Adrenal gland (tissue), 12 donors: Measurements from ENCODE around the gene CCSER1. TPM values are rescaled to one million over a fixed set of nuclear protein-coding genes. Genes with fewer than 3 reads are reported as not detected.
"Not testable (repeated sequence)": the region's sequence is repeated elsewhere in the genome, so short reads cannot be mapped to it uniquely, and the experiment has no call there.

Experiments used
- DNase-seq, 7 donors: peaks; one replicate each; pipeline ENCODE4 v3.0.0-alpha.2; 2019 to 2020
- H3K27ac ChIP-seq, 5 donors: fragments of 200-600 bp; sonication (generic) in 4 of 5; 1 replicate in 3 of 5; 2 replicates in 2 of 5; pipeline versions ENCODE4 v1.5.1 to v1.8.0; 2016 to 2020; ENCODE audit warnings: mild to moderate bottlenecking in 1 of 5
- H3K27me3 ChIP-seq: fragments of 200-600 bp; 2 replicates; pipeline ENCODE4 v1.8.0; 2021
- H3K36me3 ChIP-seq, 2 donors: fragments of 200-600 bp; replicated peaks in 1 of 2; 1 replicate in 1 of 2; 2 replicates in 1 of 2; pipeline versions ENCODE4 v1.5.1 to v1.8.0; 2018 to 2022
- H3K4me1 ChIP-seq, 2 donors: fragments of 200-600 bp; replicated peaks in 1 of 2; 1 replicate in 1 of 2; 2 replicates in 1 of 2; pipeline versions ENCODE4 v1.5.1 to v1.8.0; 2018 to 2021
- H3K4me3 ChIP-seq, 4 donors: fragments of 200-600 bp; sonication (generic) in 3 of 4; one replicate each; pipeline ENCODE4 v1.5.1; 2016 to 2018
- H3K9me3 ChIP-seq, 3 donors: fragments of 200-600 bp; sonication (generic) in 1 of 3; replicated peaks in 1 of 3; 1 replicate in 2 of 3; 2 replicates in 1 of 3; pipeline versions ENCODE4 v1.5.1 to v1.8.0; 2016 to 2021
- POLR2A ChIP-seq, 2 donors: fragments of 450-650 bp; IDR thresholded peaks; one replicate each; pipeline ENCODE4 v1.6.1; 2017; ENCODE audit warnings: antibody characterized with exemption in 2 of 2, mild to moderate bottlenecking in 2 of 2, moderate library complexity in 1 of 2
- WGBS, 4 donors: extraction: QIAGEN DNeasy Blood & Tissue Kit in 2 of 4; methylation state at CpG; one replicate each; pipeline versions ENCODE4 v1.1.5 to v1.1.7; 2013 to 2017; 5-methylcytosine and 5-hydroxymethylcytosine counted together
- intact Hi-C, 2 donors: fragments of 100-400 bp; cut with DNase I; formaldehyde crosslinking; loops; one replicate each; pipeline versions ENCODE4 v1.14.1 to v1.15.0; 2022 to 2023
- polyA plus RNA-seq, 3 donors: library from polyadenylated mRNA; stranded (reverse); fragments of 200-250 nt in 2 of 3; fragments of 350-450 nt in 1 of 3; fragmentation: Illumina TruSeq in 1 of 3; extraction: RNeasy Lipid Tissue Mini Kit (QIAGEN cat#74804) in 1 of 3; gene quantifications; one replicate each; pipeline ENCODE4 v1.2.3, GENCODE V29; 2013 to 2014
- total RNA-seq, 9 donors: library from RNA; depleted of rRNA in 4 of 9; stranded (reverse); fragments of >200 nt in 4 of 9; fragments of 120-200 nt in 1 of 9; fragmentation: NEBNext Ultra II Directional in 1 of 9; extraction: Animal tissue kit (Norgen Biotek cat#: 25700) in 1 of 9; gene quantifications; one replicate each; pipeline versions ENCODE4 v1.1.0 to v1.2.4, GENCODE V29; 2013 to 2023
- TF ChIP-seq, protein P1 (sequence below), 6 experiments: fragments of 450-650 bp in 4 of 6; fragments of 200-600 bp in 2 of 6; sonication (generic) in 1 of 6; IDR thresholded peaks; 1 replicate in 5 of 6; 2 replicates in 1 of 6; pipeline versions ENCODE4 v1.5.1 to v1.8.0; 2016 to 2021; ENCODE audit warnings: antibody characterized with exemption in 6 of 6, mild to moderate bottlenecking in 2 of 6, moderate library complexity in 1 of 6
- donor health status: healthy with polysubstance abuse.
- donor health status: Bipolar disorder and iron deficiency.
- donor health status: DM: yes; HTN: yes; CAD: no.
- donor health status: DM: no; HTN: no; CAD: no.
- donor health status: DM: no; HTN: no; CAD: no.
- donor health status: DM: yes; HTN: yes; CAD: no.

Gene CCSER1
- total and polyA plus RNA-seq, 12 donors: 0.14 to 11.7 (median 2.3) TPM; not detected in 1

DNA sequence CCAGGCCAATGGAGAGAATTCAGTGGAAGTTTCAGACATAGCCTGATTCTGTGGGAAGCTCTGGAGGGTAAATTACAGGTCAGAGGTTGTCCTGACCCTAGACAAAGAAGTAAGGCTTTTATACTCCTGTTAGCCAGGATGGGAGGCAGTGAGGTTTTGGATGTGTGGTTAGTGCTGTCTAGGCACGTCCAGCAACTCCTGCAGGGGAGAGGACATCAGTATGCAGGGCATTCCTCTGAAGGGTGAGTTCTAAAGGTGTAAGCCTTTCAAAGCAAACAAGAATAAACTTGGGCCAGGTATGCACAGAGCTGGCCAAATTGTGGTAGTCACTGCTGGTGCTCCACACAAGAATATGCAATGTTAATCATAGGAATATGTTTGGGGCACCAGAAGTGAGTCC is 562.5 kb downstream of the CCSER1 start:
- H3K27me3 ChIP-seq: no peaks in the 10 kb centered on the region
- H3K27ac ChIP-seq: no peak overlapping the region
- no peak for DNase-seq
- H3K9me3 ChIP-seq: peaks cover 0 to 7% (median 0%) of the 10 kb centered on the region in 3 donors
- 40 to 77% (median 61%) methylated on average over 1 of the region's 1 CpG for WGBS, 4 donors
- TF ChIP-seq, protein P1, sequence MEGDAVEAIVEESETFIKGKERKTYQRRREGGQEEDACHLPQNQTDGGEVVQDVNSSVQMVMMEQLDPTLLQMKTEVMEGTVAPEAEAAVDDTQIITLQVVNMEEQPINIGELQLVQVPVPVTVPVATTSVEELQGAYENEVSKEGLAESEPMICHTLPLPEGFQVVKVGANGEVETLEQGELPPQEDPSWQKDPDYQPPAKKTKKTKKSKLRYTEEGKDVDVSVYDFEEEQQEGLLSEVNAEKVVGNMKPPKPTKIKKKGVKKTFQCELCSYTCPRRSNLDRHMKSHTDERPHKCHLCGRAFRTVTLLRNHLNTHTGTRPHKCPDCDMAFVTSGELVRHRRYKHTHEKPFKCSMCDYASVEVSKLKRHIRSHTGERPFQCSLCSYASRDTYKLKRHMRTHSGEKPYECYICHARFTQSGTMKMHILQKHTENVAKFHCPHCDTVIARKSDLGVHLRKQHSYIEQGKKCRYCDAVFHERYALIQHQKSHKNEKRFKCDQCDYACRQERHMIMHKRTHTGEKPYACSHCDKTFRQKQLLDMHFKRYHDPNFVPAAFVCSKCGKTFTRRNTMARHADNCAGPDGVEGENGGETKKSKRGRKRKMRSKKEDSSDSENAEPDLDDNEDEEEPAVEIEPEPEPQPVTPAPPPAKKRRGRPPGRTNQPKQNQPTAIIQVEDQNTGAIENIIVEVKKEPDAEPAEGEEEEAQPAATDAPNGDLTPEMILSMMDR (IDR thresholded peaks at IDR 0.05): no peak
- no peak for TF ChIP-seq POLR2A (IDR thresholded peaks at IDR 0.05)
- no peaks in the 10 kb centered on the region for H3K36me3 ChIP-seq
- H3K4me3 ChIP-seq: no peak overlapping the region
- H3K4me1 ChIP-seq: no peaks in the 10 kb centered on the region
- intact Hi-C loops: no loop called here

DNA sequence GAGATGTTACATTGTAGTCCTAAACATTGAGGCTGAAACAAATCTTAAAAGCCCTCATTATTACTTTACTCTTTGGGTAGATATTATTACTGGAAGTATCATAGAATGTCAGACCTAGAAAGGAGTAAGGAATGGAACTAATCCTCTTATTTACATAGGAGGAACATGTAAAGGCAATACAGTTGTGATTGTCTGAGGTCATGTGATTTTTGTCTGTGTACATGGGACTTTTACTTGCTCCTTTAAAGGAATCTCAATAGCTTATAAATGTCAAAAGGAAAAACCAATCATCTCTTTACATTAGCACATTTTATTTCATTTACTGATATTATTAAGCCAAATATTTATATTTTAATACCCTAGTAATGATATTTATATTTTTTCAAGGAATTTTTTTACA is 568.2 kb downstream of the CCSER1 start:
- Histone ChIP-seq H3K4me1 (no peaks in the 10 kb centered on the region), H3K27ac (no peak overlapping the region), H3K27me3 (no peaks in the 10 kb centered on the region), H3K36me3 (no peaks in the 10 kb centered on the region), H3K9me3 (peaks cover 0 to 7% (median 0%) of the 10 kb centered on the region in 3 donors), H3K4me3 (no peak overlapping the region)
- intact Hi-C loops: no loop called here
- TF ChIP-seq POLR2A (IDR thresholded peaks at IDR 0.05): no peak
- TF ChIP-seq, protein P1 (IDR thresholded peaks at IDR 0.05): no peak
- no peak for DNase-seq

DNA sequence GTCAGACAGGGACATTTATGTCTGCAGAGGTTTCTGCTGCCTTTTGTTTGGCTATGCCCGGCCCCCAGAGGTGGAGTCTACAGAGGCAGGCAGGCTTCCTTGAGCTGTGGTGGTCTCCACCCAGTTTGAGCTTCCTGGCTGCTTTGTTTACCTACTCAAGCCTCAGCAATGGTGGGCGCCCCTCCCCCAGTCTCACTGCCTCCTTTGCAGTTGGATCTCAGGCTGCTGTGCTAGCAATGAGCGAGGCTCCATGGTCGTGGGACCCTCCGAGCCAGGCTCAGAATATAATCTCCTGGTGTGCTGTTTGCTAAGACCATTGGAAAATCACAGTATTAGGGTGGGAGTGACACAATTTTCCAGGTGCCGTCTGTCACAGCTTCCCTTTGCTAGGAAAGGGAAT is 578.3 kb downstream of the CCSER1 start:
- H3K4me3 ChIP-seq, H3K4me1 ChIP-seq, H3K27ac ChIP-seq, H3K27me3 ChIP-seq, DNase-seq, H3K9me3 ChIP-seq, intact Hi-C loops, H3K36me3 ChIP-seq: not testable (repeated sequence)
- WGBS, 4 donors: 66 to 93% (median 76%) methylated on average over 3 to 6 of the region's 6 CpGs

DNA sequence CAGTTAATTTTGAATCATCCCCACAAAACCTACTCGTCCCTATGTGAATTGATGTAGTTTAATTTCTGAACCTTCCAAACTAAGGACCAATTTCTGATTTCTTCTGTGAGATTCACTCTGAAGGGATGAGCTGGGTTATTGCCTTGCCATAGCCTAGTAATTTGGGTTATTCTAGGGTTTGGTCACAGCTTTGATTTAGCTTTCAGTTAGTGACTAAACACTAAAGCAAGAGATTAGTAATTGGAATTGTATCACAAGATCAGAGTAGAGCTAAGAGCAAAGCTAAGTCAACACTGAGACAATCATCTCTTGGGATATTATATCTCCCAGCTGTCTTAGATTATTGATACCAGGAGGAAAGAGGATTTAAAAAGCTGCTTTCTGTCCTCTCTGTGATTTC is 588.0 kb downstream of the CCSER1 start:
- no peak overlapping the region for H3K27ac ChIP-seq
- 69 to 86% (median 80%) methylated on average over 1 of the region's 1 CpG for WGBS, 4 donors
- no peak for TF ChIP-seq POLR2A (IDR thresholded peaks at IDR 0.05)
- TF ChIP-seq, protein P1 (IDR thresholded peaks at IDR 0.05): no peak
- intact Hi-C loops: no loop called here
- H3K4me3 ChIP-seq: no peak overlapping the region
- H3K27me3 ChIP-seq: no peaks in the 10 kb centered on the region
- H3K4me1 ChIP-seq: no peaks in the 10 kb centered on the region
- no peaks in the 10 kb centered on the region for H3K36me3 ChIP-seq
- DNase-seq: no peak
- H3K9me3 ChIP-seq: no peaks in the 10 kb centered on the region

DNA sequence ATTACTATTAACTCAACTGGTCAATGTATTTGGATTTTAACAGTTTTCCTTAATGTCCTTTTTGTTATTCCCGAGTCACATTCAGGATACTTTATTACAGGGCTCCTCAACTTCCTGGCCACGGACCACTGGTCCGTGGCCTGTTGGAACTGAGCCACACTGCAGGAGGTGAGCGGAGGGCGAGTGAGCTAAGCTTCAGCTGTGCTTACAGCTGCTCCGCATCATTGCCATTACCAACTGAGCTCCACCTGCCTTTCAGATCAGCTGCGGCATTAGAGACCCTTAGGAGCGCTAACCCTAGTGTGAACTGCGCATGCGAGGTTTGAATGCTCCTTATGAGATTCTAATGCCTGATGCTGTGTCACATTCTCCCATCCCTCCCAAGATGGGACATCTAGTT is 591.7 kb downstream of the CCSER1 start:
- no peak overlapping the region for H3K4me3 ChIP-seq
- DNase-seq: no peak
- WGBS, 4 donors: 83 to 92% (median 90%) methylated on average over 9 to 10 of the region's 10 CpGs
- H3K9me3 ChIP-seq: no peaks in the 10 kb centered on the region
- TF ChIP-seq, protein P1 (IDR thresholded peaks at IDR 0.05): no peak
- no peak for TF ChIP-seq POLR2A (IDR thresholded peaks at IDR 0.05)
- H3K36me3 ChIP-seq: no peaks in the 10 kb centered on the region
- intact Hi-C loops: no loop called here
- H3K4me1 ChIP-seq: no peaks in the 10 kb centered on the region
- no peaks in the 10 kb centered on the region for H3K27me3 ChIP-seq
- no peak overlapping the region for H3K27ac ChIP-seq
